T1000 (cell line): Measurements from ENCODE around the gene CHI3L1.

Source experiments
- DNase-seq: peaks from one replicate; lab custom pipeline; 2025; ENCODE audit warnings: mixed read lengths; lab: John Stamatoyannopoulos, UW

CHI3L1 gene

GRCh38 chr1:203151362-203152157, 34.9 kb downstream of the CHI3L1 start:
- no peak for DNase-seq

DNA sequence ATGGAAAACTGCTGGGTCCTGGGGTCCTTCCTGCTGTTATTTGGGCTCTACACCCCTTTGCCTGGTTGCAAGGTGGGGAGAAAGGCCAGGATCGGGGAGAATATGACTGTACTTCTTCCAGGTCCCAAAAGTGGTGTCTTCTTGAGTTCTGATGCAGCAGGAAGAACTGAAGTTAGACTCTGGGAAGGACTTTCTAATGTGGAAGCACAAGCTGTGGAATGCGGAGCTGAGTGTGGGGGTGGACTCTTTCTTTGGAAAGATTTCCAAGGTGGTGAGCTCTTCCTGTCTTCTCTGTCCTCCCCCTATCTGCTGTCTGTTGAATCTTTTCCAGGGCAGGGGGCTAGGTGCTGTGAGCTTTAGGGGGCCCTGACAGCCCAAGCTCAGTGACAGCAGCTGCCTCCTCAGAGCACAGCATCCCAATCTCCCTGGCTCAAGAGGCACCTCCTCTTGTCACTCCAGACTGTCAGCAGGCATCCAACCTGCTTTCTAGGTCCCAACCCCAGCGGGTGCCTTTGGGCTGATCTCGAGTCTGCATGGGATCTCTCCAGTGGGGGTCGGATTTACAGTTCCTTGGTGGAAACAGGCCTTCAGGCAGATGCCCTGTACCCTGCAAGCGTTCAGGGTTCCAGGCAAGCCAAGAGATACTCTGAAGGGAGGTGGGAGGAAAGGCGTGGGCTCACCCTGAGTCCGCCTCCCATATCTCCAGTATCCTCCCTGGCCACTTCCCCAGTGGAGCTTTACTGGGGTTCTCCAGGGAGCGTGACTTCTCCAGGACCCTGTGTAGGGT, 35.8 kb downstream of the CHI3L1 start:
- no peak for DNase-seq

- DNase-seq = no peak
These were observed 37.2 kb downstream of the CHI3L1 start for GRCh38 chr1:203149188-203149840.

DNA sequence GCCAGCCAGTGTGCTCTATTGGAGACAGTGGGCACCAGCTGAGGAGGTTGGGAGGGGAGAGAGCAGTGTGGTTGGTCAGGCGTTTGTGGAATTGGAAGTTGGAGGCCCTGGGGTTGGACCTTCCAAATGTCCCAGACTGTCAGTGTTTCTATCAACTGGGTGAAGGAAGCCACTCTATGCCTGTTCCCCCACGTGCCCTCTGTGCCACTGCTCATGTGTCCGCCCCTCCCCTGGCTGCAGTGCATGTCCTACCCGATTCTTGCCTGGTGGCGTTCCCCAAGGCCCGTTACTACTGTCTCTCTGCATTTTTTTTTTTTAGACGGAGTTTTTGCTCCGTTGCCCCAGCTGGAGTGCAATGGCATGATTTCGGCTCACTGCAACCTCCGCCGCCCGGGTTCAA, 37.9 kb downstream of the CHI3L1 start:
- DNase-seq = no peak

- no peak for DNase-seq
These were observed 38.4 kb downstream of the CHI3L1 start for GRCh38 chr1:203148127-203148526.

- DNase-seq = no peak
These were observed 39.1 kb downstream of the CHI3L1 start for GRCh38 chr1:203147376-203147775.

DNA sequence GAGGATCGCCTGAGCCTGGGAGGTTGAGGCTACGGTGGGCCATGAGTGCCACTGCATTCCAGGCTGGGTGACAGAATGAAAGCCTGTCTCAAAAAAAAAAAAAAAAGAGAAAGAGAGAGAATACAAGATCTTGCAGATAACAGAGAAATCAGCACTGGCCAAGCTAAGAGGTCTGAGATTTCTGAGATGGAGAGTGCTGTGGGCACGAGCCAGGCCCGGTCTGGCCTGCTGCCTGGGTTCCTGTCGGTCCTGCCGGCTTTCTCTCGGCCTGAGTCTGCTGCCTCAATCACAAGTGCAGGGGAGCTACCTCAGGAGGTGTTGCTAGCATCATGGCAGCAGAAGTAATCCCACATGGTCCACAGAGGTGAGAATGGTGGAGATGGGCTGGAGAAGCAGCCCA, 40.0 kb downstream of the CHI3L1 start:
- no peak for DNase-seq

- DNase-seq = no peak
These were observed 40.5 kb downstream of the CHI3L1 start for GRCh38 chr1:203146042-203146369.

- no peak for DNase-seq
These were observed 41.0 kb downstream of the CHI3L1 start for GRCh38 chr1:203145321-203146041.

GRCh38 chr1:203144661-203145060, 41.8 kb downstream of the CHI3L1 start:
- no peak for DNase-seq

DNA sequence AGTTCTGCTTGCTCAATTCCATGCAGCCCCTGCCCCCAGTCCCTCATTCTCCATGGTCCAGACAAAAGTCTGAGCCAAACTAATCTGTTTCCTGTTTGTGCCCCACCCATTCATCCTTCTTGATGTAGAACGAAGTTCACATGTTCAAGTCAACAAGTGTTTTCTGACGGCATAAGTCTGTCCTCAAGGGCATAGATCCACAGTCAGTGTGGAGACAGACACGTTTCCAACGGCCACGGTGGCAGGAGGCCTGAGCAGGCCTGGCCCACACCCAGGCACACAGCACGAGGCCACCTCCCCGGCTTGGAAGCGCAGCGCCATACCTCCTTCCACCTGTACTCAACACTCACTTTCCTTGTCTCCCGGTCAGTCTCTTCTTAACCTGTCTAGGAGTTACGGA, 42.9 kb downstream of the CHI3L1 start:
- DNase-seq = no peak

DNA sequence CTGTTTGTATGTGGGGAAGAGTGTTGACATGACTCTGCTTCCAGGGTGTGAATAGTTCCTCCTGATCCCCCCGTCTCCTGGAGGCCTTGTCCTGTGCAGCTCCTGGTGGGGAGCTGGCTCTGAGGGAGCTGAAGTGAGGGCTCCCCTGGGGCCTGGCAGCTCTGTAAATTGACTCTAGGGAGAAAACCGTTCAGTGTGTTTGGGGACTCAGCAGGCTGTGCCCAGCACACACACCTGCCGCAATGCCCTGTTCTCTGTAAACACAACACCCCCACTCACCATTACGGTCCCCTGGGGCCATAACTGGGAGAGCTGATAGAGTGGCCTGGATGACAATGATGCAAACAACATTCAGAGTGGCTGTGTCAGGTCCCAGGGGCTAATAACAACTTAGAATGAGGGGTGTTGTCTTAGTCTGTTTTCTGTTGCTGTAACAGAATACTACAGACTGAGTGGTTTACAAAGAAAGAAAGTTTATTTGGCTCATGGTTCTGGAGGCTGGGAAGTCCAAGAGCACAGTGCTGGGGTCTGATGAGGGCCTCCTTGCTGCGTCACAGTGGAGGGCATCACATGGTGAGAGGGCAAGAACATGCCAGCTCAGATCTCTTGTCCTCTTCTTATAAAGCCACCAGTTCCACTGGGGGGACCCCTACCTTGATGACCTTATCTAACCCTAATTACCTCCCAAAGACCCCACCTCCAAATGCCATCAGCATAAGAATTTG, 43.7 kb downstream of the CHI3L1 start:
- DNase-seq = no peak

DNA sequence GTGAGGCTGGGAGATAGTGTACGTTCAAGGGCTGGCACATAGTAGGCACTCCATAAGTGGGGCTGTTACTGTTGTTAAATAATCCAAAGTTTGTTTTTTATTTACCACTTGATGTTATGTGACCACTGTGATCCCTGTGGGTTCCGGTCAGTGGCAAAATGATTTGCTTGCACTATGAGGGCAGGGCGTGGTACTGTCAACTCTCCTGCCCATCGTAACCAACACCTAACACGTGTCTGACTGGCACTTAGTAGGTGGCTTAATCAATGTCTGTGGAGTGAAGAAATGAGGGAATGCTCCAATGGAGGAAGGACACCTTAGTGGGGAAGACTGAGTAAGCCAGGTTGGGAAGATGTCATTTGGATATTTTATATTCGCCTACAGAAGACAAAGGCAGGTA, 44.4 kb downstream of the CHI3L1 start:
- DNase-seq = no peak

GRCh38 chr1:203140743-203141520, 45.6 kb downstream of the CHI3L1 start:
- DNase-seq = no peak

DNA sequence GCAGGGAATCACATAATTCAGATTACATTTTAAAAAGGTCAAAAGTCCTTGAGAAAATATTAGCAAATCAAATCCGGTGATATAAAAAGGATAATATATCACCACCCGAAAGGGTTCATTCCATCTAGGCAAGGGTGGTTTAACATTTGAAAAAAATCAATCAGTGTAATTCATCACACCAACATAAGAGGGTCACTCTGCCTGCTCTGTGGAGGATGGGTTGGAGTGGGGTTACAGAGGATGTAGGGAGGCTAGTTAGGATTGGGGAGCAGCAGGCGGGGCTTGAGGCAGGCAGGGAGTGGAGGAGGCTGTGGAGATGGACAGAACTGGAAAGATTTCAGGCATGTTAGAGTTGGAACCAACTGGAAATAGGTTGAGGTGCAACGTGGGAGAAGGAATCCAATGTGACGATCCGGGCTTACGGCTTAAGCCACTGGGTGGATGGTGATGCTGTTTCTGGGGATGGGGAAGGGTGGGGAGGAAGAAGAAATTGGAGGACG, 46.5 kb downstream of the CHI3L1 start:
- no peak for DNase-seq

DNA sequence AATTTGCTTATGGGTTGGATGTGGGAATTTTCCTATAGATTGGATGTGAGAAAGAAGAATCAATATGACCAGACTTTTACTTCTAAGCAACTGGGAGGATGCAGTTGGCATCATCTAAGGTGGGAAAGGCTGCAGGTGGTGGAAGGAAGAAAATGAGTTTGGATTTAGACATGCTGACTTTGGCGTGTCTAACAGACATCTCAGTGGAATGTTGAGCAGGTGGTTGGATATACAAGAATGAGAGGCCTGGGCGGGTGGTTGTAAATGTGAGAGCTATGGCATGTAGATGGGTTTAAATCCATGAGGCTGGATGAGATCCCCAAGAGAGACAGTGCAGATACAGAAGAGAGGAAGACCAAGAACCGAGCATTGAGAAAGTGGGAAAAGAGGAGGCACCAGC, 48.4 kb downstream of the CHI3L1 start:
- no peak for DNase-seq

DNA sequence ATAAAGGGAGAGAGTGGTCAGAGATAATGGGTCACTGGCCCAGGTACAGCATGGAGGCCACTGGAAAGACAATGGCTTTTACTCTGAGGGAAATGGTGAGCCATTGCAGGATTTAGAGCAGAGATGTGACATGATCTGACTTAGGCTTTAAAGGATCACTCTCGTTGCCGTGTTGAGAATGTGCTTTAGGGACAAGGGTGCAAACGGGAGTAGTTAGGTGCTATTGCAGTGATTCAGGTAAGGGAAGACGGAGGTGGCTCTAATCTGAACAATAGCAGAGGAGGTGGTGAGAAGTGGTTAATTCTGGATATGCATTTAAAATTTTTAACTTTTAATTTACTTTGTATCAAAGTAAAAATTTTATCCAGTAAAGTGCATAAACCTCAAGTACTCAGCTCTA, 49.2 kb downstream of the CHI3L1 start:
- DNase-seq = no peak

GRCh38 chr1:203136409-203137042, 50.0 kb downstream of the CHI3L1 start:
- no peak for DNase-seq

DNA sequence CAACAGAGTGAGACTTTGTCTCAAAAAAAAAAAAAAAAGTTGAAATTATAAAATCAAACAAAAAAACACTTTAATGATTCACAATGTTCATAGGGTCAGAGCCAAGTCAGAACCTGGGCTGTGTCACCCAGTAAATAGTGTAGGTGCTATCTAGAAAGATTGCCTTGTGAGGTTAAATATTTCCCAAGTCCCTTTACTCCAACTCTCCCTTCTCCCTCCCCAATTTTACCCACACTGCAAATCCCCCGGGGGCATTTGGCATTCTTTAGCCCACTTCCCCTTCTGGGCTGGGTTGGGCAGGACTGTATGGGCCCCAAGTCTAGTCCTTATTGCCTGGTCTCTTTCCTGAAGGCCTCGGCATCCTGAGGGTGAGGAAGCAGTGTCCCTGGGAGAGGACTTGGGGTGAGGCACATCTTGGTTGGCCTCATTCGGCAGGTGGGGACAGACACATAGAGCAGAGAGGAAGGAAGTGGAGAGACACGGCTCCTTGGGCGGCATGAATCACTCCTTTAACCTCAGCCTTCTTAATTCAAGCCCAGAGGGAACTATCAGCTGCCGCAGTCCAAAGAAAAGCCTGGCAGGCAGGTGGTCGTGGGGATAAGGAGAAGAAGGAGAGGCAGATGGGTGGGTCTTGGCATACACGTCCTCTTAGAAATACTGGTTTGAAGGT, 50.7 kb downstream of the CHI3L1 start:
- DNase-seq = no peak
